GM12878 (cell line): ENCODE data around the gene TPT1.
"Not testable (repeated sequence)": the region's sequence is repeated elsewhere in the genome, so short reads cannot be mapped to it uniquely, and the experiment has no call there.

Source experiments
- CTCF ChIP-seq, 3 experiments: IDR thresholded peaks in 2 of 3; conservative IDR thresholded peaks in 1 of 3; 2 replicates each; pipeline ENCODE4 v1.5.1; 2011; ENCODE audit warnings: low read depth in 3 of 3, low read length in 3 of 3, mild to moderate bottlenecking in 3 of 3, control low read depth in 2 of 3, moderate library complexity in 2 of 3, inconsistent platforms in 1 of 3, mixed read lengths in 1 of 3; ENCODE audit not compliant: control insufficient read depth in 2 of 3, insufficient read depth in 1 of 3; ENCODE audit errors: extremely low read depth in 1 of 3
- KDM1A ChIP-seq: fragments of 200-600 bp; sonication (generic); IDR thresholded peaks from 2 replicates; pipeline ENCODE4 v1.6.1; 2016; ENCODE audit warnings: borderline replicate concordance
- TF ChIP-seq, protein P1 (sequence below): IDR thresholded peaks from 2 replicates; pipeline ENCODE4 v1.6.1; 2012; ENCODE audit warnings: low read depth, low read length, improper control_type of control experiment

- TF ChIP-seq, protein P1, sequence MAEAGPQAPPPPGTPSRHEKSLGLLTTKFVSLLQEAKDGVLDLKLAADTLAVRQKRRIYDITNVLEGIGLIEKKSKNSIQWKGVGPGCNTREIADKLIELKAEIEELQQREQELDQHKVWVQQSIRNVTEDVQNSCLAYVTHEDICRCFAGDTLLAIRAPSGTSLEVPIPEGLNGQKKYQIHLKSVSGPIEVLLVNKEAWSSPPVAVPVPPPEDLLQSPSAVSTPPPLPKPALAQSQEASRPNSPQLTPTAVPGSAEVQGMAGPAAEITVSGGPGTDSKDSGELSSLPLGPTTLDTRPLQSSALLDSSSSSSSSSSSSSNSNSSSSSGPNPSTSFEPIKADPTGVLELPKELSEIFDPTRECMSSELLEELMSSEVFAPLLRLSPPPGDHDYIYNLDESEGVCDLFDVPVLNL: not testable (repeated sequence)
- TF ChIP-seq KDM1A; CTCF (IDR thresholded peaks at IDR 0.05 in 2 of 3, conservative IDR thresholded peaks at IDR 0.05 in 1 of 3; ENCODE audit: control insufficient read depth in 2 of 3, extremely low read depth in 1 of 3, insufficient read depth in 1 of 3, low read depth in 3 of 3, low read length in 3 of 3): not testable (repeated sequence)
Observed at GRCh38 chr13:45298550-45298949, 42.4 kb downstream of the TPT1 start.
